ENCODE measurements around the gene COPS9. TPM values are rescaled to one million over a fixed set of nuclear protein-coding genes. Genes with fewer than 3 reads are reported as not detected.

Gene COPS9
- total RNA-seq, 2 donors from 2014 or later: 151 to 161 TPM

DNA sequence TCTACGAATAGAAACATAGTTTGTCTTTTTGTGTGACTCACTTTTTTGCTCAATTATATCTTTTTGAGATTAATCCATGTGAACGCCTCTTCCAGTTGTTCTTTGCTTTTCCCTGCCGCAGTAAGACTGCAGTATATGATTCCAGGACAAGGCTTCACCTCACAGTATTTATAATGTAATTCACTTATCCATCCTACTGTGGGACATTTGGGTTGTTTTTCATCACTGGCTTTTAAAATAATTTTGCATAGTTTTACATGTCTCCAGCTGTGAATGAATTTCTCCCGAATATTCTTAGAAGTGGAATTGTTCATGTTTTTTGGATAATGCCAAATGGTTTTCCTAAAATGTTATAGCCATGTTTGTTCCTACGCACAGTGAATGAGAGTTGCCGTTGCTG is 21.9 kb downstream of the COPS9 start:
- H3K4me3 Mint-ChIP-seq: no peak overlapping the region

DNA sequence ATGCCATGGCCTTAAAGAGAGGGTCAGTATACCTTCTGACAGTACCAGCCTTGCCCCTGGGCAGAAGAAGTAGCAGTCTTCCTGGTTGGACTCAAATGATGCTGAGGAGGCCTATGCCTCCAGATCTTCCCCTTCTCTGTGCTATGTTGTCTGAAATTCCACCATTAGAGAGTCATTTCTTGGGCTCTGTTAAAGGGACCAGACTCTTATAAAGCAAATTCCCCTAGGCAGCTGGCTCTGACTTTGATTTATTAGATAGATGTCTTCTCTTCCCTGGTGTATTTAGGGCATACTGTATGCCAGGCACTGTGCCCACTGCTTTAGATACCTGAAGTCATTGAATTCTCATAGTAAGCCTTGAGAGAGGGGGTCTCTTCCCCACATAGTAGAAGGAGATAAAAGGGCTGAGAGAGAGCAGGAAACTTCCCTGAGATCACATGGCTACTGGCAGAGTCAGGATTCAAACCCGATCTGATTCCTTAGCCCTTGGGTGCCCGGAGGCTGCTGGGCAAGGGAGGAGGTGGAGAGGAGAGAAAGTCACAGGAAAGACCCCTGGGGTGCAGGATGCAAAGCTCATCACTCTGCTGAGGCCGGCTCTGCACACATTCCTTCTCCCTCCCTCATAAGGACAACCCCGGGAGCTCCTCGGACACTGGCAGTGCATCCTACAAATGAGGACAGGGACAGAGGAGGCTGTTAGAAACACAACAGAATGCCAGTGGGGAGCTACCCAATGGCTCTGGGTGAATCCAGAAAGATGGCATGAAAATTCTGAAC is 23.0 kb downstream of the COPS9 start:
- peaks cover 3% of the 10 kb centered on the region for H3K27me3 Mint-ChIP-seq (ENCODE audit: insufficient read depth)

More for the DNA sequence above, 21.9 kb downstream of the COPS9 start:
- peaks cover 3% of the 10 kb centered on the region for H3K4me1 Mint-ChIP-seq
- H3K27ac Mint-ChIP-seq: no peak overlapping the region
- no peak for DNase-seq
- H3K4me1 ChIP-seq (ENCODE audit: control insufficient read depth, insufficient read depth, low read length): no peaks in the 10 kb centered on the region
- no peaks in the 10 kb centered on the region for H3K36me3 ChIP-seq (ENCODE audit: control insufficient read depth, insufficient read depth, low read length)
- 91% methylated on average over 5 to 6 of the region's 6 CpGs for WGBS, 2 experiments (ENCODE audit: insufficient coverage in 1 of 2, insufficient read length in 1 of 2)
- H3K9me3 Mint-ChIP-seq: no peaks in the 10 kb centered on the region
- H3K9me3 ChIP-seq (ENCODE audit: control insufficient read depth, low read length): peaks cover 5% of the 10 kb centered on the region
- no peak overlapping the region for H3K27ac ChIP-seq (ENCODE audit: low read depth, low read length)
- no peak overlapping the region for H3K9ac ChIP-seq (ENCODE audit: extremely low read depth, low read length, poor library complexity, severe bottlenecking)
- H3K27me3 Mint-ChIP-seq (ENCODE audit: insufficient read depth): no peaks in the 10 kb centered on the region
- H3K36me3 Mint-ChIP-seq (ENCODE audit: low read depth): no peaks in the 10 kb centered on the region
- TF ChIP-seq, protein P1, sequence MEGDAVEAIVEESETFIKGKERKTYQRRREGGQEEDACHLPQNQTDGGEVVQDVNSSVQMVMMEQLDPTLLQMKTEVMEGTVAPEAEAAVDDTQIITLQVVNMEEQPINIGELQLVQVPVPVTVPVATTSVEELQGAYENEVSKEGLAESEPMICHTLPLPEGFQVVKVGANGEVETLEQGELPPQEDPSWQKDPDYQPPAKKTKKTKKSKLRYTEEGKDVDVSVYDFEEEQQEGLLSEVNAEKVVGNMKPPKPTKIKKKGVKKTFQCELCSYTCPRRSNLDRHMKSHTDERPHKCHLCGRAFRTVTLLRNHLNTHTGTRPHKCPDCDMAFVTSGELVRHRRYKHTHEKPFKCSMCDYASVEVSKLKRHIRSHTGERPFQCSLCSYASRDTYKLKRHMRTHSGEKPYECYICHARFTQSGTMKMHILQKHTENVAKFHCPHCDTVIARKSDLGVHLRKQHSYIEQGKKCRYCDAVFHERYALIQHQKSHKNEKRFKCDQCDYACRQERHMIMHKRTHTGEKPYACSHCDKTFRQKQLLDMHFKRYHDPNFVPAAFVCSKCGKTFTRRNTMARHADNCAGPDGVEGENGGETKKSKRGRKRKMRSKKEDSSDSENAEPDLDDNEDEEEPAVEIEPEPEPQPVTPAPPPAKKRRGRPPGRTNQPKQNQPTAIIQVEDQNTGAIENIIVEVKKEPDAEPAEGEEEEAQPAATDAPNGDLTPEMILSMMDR (conservative IDR thresholded peaks at IDR 0.05): no peak
- H3K27me3 ChIP-seq (ENCODE audit: control insufficient read depth, insufficient read depth, low read length, poor library complexity, severe bottlenecking): no peaks in the 10 kb centered on the region
- no peak overlapping the region for H3K4me3 ChIP-seq (ENCODE audit: low read length)

DNA sequence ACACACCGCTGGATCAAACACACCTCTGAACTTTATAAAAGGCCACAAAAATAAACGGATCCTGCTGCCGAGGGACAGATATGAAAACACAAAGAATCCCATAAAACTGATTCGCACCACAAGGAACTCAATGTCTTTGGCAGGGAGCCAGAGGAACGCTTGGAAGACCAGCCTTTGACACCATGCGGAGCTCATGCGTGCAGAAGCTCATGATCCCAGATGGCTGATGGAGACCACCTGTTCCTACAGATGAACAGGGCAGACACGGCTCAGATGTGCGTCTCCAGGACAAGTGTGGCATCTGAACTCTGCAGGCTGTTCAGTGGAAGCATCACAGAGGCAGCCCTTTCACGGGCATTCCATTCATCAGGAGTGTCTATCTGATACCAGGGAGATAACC is 24.9 kb downstream of the COPS9 start:
- no peak for DNase-seq

More for the DNA sequence above, 23.0 kb downstream of the COPS9 start:
- H3K4me1 Mint-ChIP-seq: peaks cover 3% of the 10 kb centered on the region
- no peak overlapping the region for H3K4me3 Mint-ChIP-seq
- WGBS, 2 experiments (ENCODE audit: insufficient coverage in 1 of 2, insufficient read length in 1 of 2): 56 to 60% methylated on average over 2 to 5 of the region's 5 CpGs
- peak; percentile 80 for DNase-seq
- TF ChIP-seq, protein P1 (conservative IDR thresholded peaks at IDR 0.05): no peak
- Histone ChIP-seq H3K9me3 (ENCODE audit: control insufficient read depth, low read length) (no peaks in the 10 kb centered on the region), H3K27me3 (ENCODE audit: control insufficient read depth, insufficient read depth, low read length, poor library complexity, severe bottlenecking) (no peaks in the 10 kb centered on the region), H3K36me3 (ENCODE audit: control insufficient read depth, insufficient read depth, low read length) (no peaks in the 10 kb centered on the region), H3K4me3 (ENCODE audit: low read length) (no peak overlapping the region), H3K27ac (ENCODE audit: low read depth, low read length) (no peak overlapping the region), H3K4me1 (ENCODE audit: control insufficient read depth, insufficient read depth, low read length) (no peaks in the 10 kb centered on the region), H3K9ac (ENCODE audit: extremely low read depth, low read length, poor library complexity, severe bottlenecking) (no peak overlapping the region)
- no peaks in the 10 kb centered on the region for H3K9me3 Mint-ChIP-seq
- no peak overlapping the region for H3K27ac Mint-ChIP-seq
- H3K36me3 Mint-ChIP-seq (ENCODE audit: low read depth): no peaks in the 10 kb centered on the region

More for the DNA sequence above, 24.9 kb downstream of the COPS9 start:
- TF ChIP-seq, protein P1 (conservative IDR thresholded peaks at IDR 0.05): no peak
- Histone ChIP-seq H3K4me1 (ENCODE audit: control insufficient read depth, insufficient read depth, low read length) (no peaks in the 10 kb centered on the region), H3K36me3 (ENCODE audit: control insufficient read depth, insufficient read depth, low read length) (no peaks in the 10 kb centered on the region), H3K4me3 (ENCODE audit: low read length) (no peak overlapping the region), H3K9me3 (ENCODE audit: control insufficient read depth, low read length) (no peaks in the 10 kb centered on the region), H3K9ac (ENCODE audit: extremely low read depth, low read length, poor library complexity, severe bottlenecking) (no peak overlapping the region), H3K27ac (ENCODE audit: low read depth, low read length) (no peak overlapping the region), H3K27me3 (ENCODE audit: control insufficient read depth, insufficient read depth, low read length, poor library complexity, severe bottlenecking) (no peaks in the 10 kb centered on the region)
- 93 to 95% methylated on average over 9 to 10 of the region's 10 CpGs for WGBS, 2 experiments (ENCODE audit: insufficient coverage in 1 of 2, insufficient read length in 1 of 2)
- H3K4me1 Mint-ChIP-seq: peaks cover 3% of the 10 kb centered on the region
- no peaks in the 10 kb centered on the region for H3K9me3 Mint-ChIP-seq
- H3K4me3 Mint-ChIP-seq: no peak overlapping the region
- peaks cover 10% of the 10 kb centered on the region for H3K27me3 Mint-ChIP-seq (ENCODE audit: insufficient read depth)
- no peak overlapping the region for H3K27ac Mint-ChIP-seq
- H3K36me3 Mint-ChIP-seq (ENCODE audit: low read depth): no peaks in the 10 kb centered on the region
